GM12878 (cell line): ENCODE results near the gene SNX32. TPM values are rescaled to one million over a fixed set of nuclear protein-coding genes. Genes with fewer than 3 reads are reported as not detected.
A peak's percentile ranks its signal among the peaks of the same experiment; 100 is the strongest.

Experiments used
- ATAC-seq: fragments of 200-7000 bp; cut with Tn5 transposase; 3 replicates; pipeline ENCODE4 v1.9.1; 2020; ENCODE audit warnings: mild to moderate bottlenecking, moderate library complexity
- BruUV-seq: library from RNA; stranded (reverse); fragments of 400-500 nt; replicated peaks from 2 replicates; lab custom pipeline; 2021; lab: Mats Ljungman, UMichigan
- CTCF ChIA-PET: fragments of 300-600 bp; sonication (Branson Sonifier 250); formaldehyde crosslinking; extraction: SDS; loops from one replicate; lab custom pipeline; 2021; ENCODE audit warnings: inconsistent platforms; lab: Yijun Ruan, JAX
- POLR2A ChIA-PET: fragments of 350-600 bp; formaldehyde crosslinking; extraction: SDS; loops from one replicate; lab custom pipeline; 2021; ENCODE audit warnings: inconsistent platforms; lab: Charles Lee
- RAD21 ChIA-PET: fragments of 300-600 bp; sonication (Branson Sonifier 250); formaldehyde crosslinking; loops from one replicate; lab custom pipeline; 2023; ENCODE audit warnings: antibody characterized with exemption; ENCODE audit not compliant: unreplicated experiment; lab: Charles Lee
- SMC1A ChIA-PET: fragments of 300-600 bp; sonication (Branson Sonifier 250); formaldehyde crosslinking; loops from one replicate; lab custom pipeline; 2023; ENCODE audit not compliant: unreplicated experiment, uncharacterized antibody; lab: Charles Lee
- DNase-seq: peaks from one replicate; pipeline ENCODE4 v3.0.0-alpha.2; 2011; ENCODE audit warnings: low read depth, low spot score
- FAIRE-seq: peaks from 3 replicates; lab custom pipeline; 2011; peaks lifted over from hg19 to GRCh38; lab: Jason Lieb, UNC
- H2AFZ ChIP-seq: 2 replicates; pipeline ENCODE4 v1.6.0; 2011; ENCODE audit warnings: low read depth, low read length, control low read depth; ENCODE audit not compliant: control insufficient read depth
- H3K27ac ChIP-seq: 2 replicates; pipeline ENCODE4 v1.5.1; 2011; ENCODE audit warnings: control low read depth; ENCODE audit not compliant: control insufficient read depth, insufficient read depth
- H3K27me3 ChIP-seq, 2 experiments: replicated peaks in 1 of 2; 2 replicates each; pipeline versions ENCODE4 v1.6.0 to v1.6.1; 2011; ENCODE audit warnings: low read length in 1 of 2; ENCODE audit not compliant: control insufficient read depth in 2 of 2, insufficient read depth in 2 of 2
- H3K36me3 ChIP-seq, 2 experiments: 2 replicates each; pipeline ENCODE4 v1.5.1; 2011; ENCODE audit warnings: low read length in 1 of 2; ENCODE audit not compliant: control insufficient read depth in 2 of 2, insufficient read depth in 2 of 2
- H3K4me1 ChIP-seq: 2 replicates; pipeline ENCODE4 v1.6.1; 2011; ENCODE audit warnings: mild to moderate bottlenecking, low read length, moderate library complexity, mixed read lengths; ENCODE audit not compliant: control insufficient read depth, insufficient read depth
- H3K4me2 ChIP-seq: 2 replicates; pipeline ENCODE4 v1.6.0; 2011; ENCODE audit warnings: control low read depth; ENCODE audit not compliant: control insufficient read depth, insufficient read depth
- H3K4me3 ChIP-seq: fragments of 200-600 bp; sonication (generic); 2 replicates; pipeline ENCODE4 v1.5.1; 2016
- H3K79me2 ChIP-seq: 2 replicates; pipeline ENCODE4 v1.6.0; 2011; ENCODE audit warnings: low read length; ENCODE audit not compliant: control insufficient read depth, insufficient read depth
- H3K9ac ChIP-seq: 2 replicates; pipeline ENCODE4 v1.8.0; 2011; ENCODE audit warnings: low read length, control low read depth, mixed read lengths; ENCODE audit not compliant: control insufficient read depth, insufficient read depth
- H3K9me3 ChIP-seq: replicated peaks from 3 replicates; pipeline ENCODE4 v1.5.1; 2011; ENCODE audit warnings: mild to moderate bottlenecking, low read length; ENCODE audit not compliant: control insufficient read depth, insufficient read depth
- H4K20me1 ChIP-seq: 2 replicates; pipeline ENCODE4 v1.6.0; 2011; ENCODE audit not compliant: control insufficient read depth, insufficient read depth
- BRCA1 ChIP-seq: IDR thresholded peaks from 2 replicates; pipeline ENCODE4 v1.6.1; 2011; ENCODE audit warnings: low read depth, low read length, improper control_type of control experiment
- E4F1 ChIP-seq: fragments of 450-650 bp; IDR thresholded peaks from 2 replicates; pipeline ENCODE4 v1.6.1; 2018; ENCODE audit warnings: borderline replicate concordance, mild to moderate bottlenecking; ENCODE audit not compliant: partially characterized antibody
- EGR1 ChIP-seq, 2 experiments: IDR thresholded peaks; 1 replicate in 1 of 2; 2 replicates in 1 of 2; pipeline ENCODE4 v1.6.1; 2011 to 2012; ENCODE audit warnings: low read depth in 2 of 2, low read length in 2 of 2, borderline replicate concordance in 1 of 2, mild to moderate bottlenecking in 1 of 2, moderate library complexity in 1 of 2
- MTA2 ChIP-seq: fragments of 450-650 bp; IDR thresholded peaks from 2 replicates; pipeline ENCODE4 v1.6.1; 2016; ENCODE audit warnings: low read depth, mild to moderate bottlenecking, moderate library complexity
- POU2F2 ChIP-seq: IDR thresholded peaks from 3 replicates; pipeline ENCODE4 v1.6.1; 2011; ENCODE audit warnings: low read depth, mild to moderate bottlenecking, low read length, borderline replicate concordance
- PRDM15 ChIP-seq: fragments of 450-650 bp; formaldehyde crosslinking; IDR thresholded peaks from 2 replicates; pipeline ENCODE4 v1.4.0; 2020; ENCODE audit warnings: mild to moderate bottlenecking, moderate library complexity
- WGBS: methylation state at CpG from one replicate; pipeline ENCODE4 v1.1.6; 2016; ENCODE audit warnings: low lambda C conversion rate; ENCODE audit not compliant: insufficient replicate concordance, insufficient coverage; ENCODE audit errors: missing lambda C conversion rate; 5-methylcytosine and 5-hydroxymethylcytosine counted together
- in situ Hi-C: fragments of 300-500 bp; cut with MboI; formaldehyde crosslinking; loops from 9 replicates; pipeline ENCODE4 v1.14.3; 2018; ENCODE audit warnings: mixed read lengths
- intact Hi-C: fragments of 100-400 bp; cut with micrococcal nuclease; formaldehyde crosslinking; loops from one replicate; pipeline ENCODE4 v1.14.2; 2022; ENCODE audit not compliant: unreplicated experiment
- polyA plus RNA-seq, 11 experiments: library from polyadenylated mRNA; depleted of rRNA in 4 of 11; unstranded in 6 of 11; stranded (reverse) in 5 of 11; fragments of >200 nt; fragmentation: Nextera tagmentation in 4 of 11; fragmentation: Illumina TruSeq in 1 of 11; extraction: Ambion mirVana in 4 of 11; extraction: Trizol in 1 of 11; gene quantifications; 1 replicate in 1 of 11; 2 replicates in 10 of 11; pipeline versions ENCODE4 v1.2.1 to v1.2.3, GENCODE V29; 2011 to 2016; ENCODE audit warnings: inconsistent platforms in 2 of 11, missing spikeins in 2 of 11, low read depth in 1 of 11
- total RNA-seq, 4 experiments: library from RNA; depleted of rRNA in 3 of 4; stranded (reverse); fragments of >200 nt in 3 of 4; fragmentation: Illumina TruSeq in 1 of 4; extraction: Trizol in 1 of 4; gene quantifications; 2 replicates each; pipeline versions ENCODE4 v1.2.1 to v1.2.3, GENCODE V29; 2013 to 2021

Gene SNX32
- total and polyA plus RNA-seq, 10 of the 15 experiments (the other 5 are each of a cell fraction or from before 2014, with no cell fraction given) = 0.04 to 1.5 (median 0.11) TPM; not detected in 1

- TF ChIP-seq E4F1 = peak; percentile 29
Measured at GRCh38 chr11:65856689-65857499, 23.1 kb downstream of the SNX32 start (continued).

- H3K27ac ChIP-seq = peak overlapping the region; percentile 100
- peaks cover 24% of the 10 kb centered on the region for H4K20me1 ChIP-seq
- in situ Hi-C loops = loop anchor here (25.0 kb wide), 1 partner anchor 1620 kb away; the partner anchor contains the start of genes DNAJC4, FKBP2, NUDT22 and PPP1R14B
- CTCF ChIA-PET = interaction anchor here (5.7 kb wide), 1 partner anchor 31 kb away, joined by 146 read pairs; the partner anchor contains the start of genes CCDC85B and FIBP
- ATAC-seq = no peak
- SMC1A ChIA-PET = interaction anchor here (2.8 to 4.3 kb wide), 2 partner anchors 16 to 32 kb away, joined by 13 to 52 read pairs; partner anchors contain the start of genes CCDC85B and FIBP
- TF ChIP-seq PRDM15 (CRISPR knock-in tag) (no peak), POU2F2 (0 out of 3 replicates have a peak, but pooled peaks have one; percentile 22), BRCA1 (no peak), MTA2 (no peak), EGR1 (IDR thresholded peaks at IDR 0.05; ENCODE audit: borderline replicate concordance in 1 of 2, low read depth in 2 of 2, low read length in 2 of 2) (peak in 1 of 2 experiments; percentile 45; a peak in 1 of 3 replicates)
- POLR2A ChIA-PET = interaction anchor here (0.7 to 5.6 kb wide), 4 partner anchors 25 to 455 kb away, joined by 3 to 155 read pairs (median 10); partner anchors contain the start of genes CCDC85B, FIBP, RNASEH2C and SNX32
- FAIRE-seq = no peak
- peaks cover 65% of the 10 kb centered on the region for H3K79me2 ChIP-seq
- peak overlapping the region; percentile 93 for H3K4me3 ChIP-seq
- intact Hi-C loops = loop anchor here (5.0 kb wide), 1 partner anchor 195 kb away; the partner anchor contains the start of gene SF3B2
- no TSS peak for BruUV-seq
- H3K36me3 ChIP-seq = peaks cover 28 to 36% of the 10 kb centered on the region in 2 experiments; a peak in 3 of 4 replicates
- peak overlapping the region; percentile 94 for H3K4me2 ChIP-seq
- no peaks in the 10 kb centered on the region; the same call in 2 of the 3 replicates for H3K9me3 ChIP-seq
- RAD21 ChIA-PET = interaction anchor here (5.0 kb wide), 1 partner anchor 33 kb away, joined by 76 read pairs; the partner anchor contains the start of genes CCDC85B and FIBP
- H3K9ac ChIP-seq = peak overlapping the region; percentile 92
- no peak overlapping the region for H2AFZ ChIP-seq
- no peak for DNase-seq
- no peaks in the 10 kb centered on the region for H3K27me3 ChIP-seq
- WGBS = 4% methylated on average over 20 of the region's 49 CpGs
- peaks cover 21% of the 10 kb centered on the region for H3K4me1 ChIP-seq
Measured at GRCh38 chr11:65857500-65857852, 23.7 kb downstream of the SNX32 start.
